IMR-90 (cell line): ENCODE measurements around the gene DPEP2NB. TPM values are rescaled to one million over a fixed set of nuclear protein-coding genes. Genes with fewer than 3 reads are reported as not detected.
"Not testable (repeated sequence)": the region's sequence is repeated elsewhere in the genome, so short reads cannot be mapped to it uniquely, and the experiment has no call there.

Experiments used
- ATAC-seq: fragments of 200-7000 bp; cut with Tn5 transposase; 2 replicates; pipeline ENCODE4 v1.9.1; 2020; ENCODE audit warnings: low read depth, mild to moderate bottlenecking, moderate library complexity
- BruUV-seq: library from RNA; stranded (reverse); fragments of 400-500 nt; replicated peaks from 2 replicates; lab custom pipeline; 2021; lab: Mats Ljungman, UMichigan
- CTCF ChIA-PET: fragments of 300-600 bp; formaldehyde crosslinking; extraction: SDS; loops from one replicate; lab custom pipeline; 2021; ENCODE audit warnings: antibody characterized with exemption; lab: Yijun Ruan, JAX
- POLR2A ChIA-PET: fragments of 300-600 bp; sonication (Branson Sonifier 250); formaldehyde crosslinking; loops from one replicate; lab custom pipeline; 2022; ENCODE audit warnings: antibody characterized with exemption; ENCODE audit not compliant: unreplicated experiment; lab: Charles Lee
- DNase-seq: peaks from one replicate; pipeline ENCODE4 v3.0.0; 2013
- H2AFZ ChIP-seq: replicated peaks from 2 replicates; pipeline ENCODE3; 2013; ENCODE audit warnings: low read length, mild to moderate bottlenecking; ENCODE audit not compliant: poor library complexity
- H2AK5ac ChIP-seq: 2 replicates; pipeline ENCODE4 v1.6.1; 2013; ENCODE audit warnings: low read depth, low read length, inconsistent platforms
- H2AK9ac ChIP-seq: replicated peaks from 2 replicates; pipeline ENCODE3; 2013; ENCODE audit warnings: mild to moderate bottlenecking, low read depth, low read length, moderate library complexity; ENCODE audit not compliant: poor library complexity
- H2BK120ac ChIP-seq: 2 replicates; pipeline ENCODE4 v1.6.1; 2013; ENCODE audit warnings: low read depth, low read length, inconsistent platforms
- H2BK15ac ChIP-seq: 3 replicates; pipeline ENCODE4 v1.6.1; 2013; ENCODE audit warnings: low read depth, low read length, inconsistent platforms
- H2BK20ac ChIP-seq: 2 replicates; pipeline ENCODE4 v1.6.1; 2013; ENCODE audit warnings: low read depth, mild to moderate bottlenecking, inconsistent platforms, low read length, moderate library complexity
- H2BK5ac ChIP-seq: 2 replicates; pipeline ENCODE4 v1.6.1; 2013; ENCODE audit warnings: mild to moderate bottlenecking, low read depth, low read length, inconsistent platforms; ENCODE audit not compliant: poor library complexity, severe bottlenecking
- H3K14ac ChIP-seq: replicated peaks from 2 replicates; pipeline ENCODE4 v1.6.1; 2013; ENCODE audit warnings: low read depth, low read length, inconsistent platforms
- H3K18ac ChIP-seq: 2 replicates; pipeline ENCODE4 v1.6.1; 2013; ENCODE audit warnings: low read depth, low read length, control low read depth
- H3K23ac ChIP-seq: 2 replicates; pipeline ENCODE4 v1.6.1; 2013; ENCODE audit warnings: low read depth, low read length, inconsistent platforms
- H3K27ac ChIP-seq: 2 replicates; pipeline ENCODE4 v1.5.1; 2013; ENCODE audit warnings: mild to moderate bottlenecking, control low read depth, low read length; ENCODE audit not compliant: insufficient read depth
- H3K27me3 ChIP-seq: 2 replicates; pipeline ENCODE4 v1.6.1; 2013; ENCODE audit warnings: low read length; ENCODE audit not compliant: control insufficient read depth, insufficient read depth
- H3K36me3 ChIP-seq: 2 replicates; pipeline ENCODE4 v1.6.1; 2013; ENCODE audit warnings: low read length, mixed read lengths; ENCODE audit not compliant: control insufficient read depth, insufficient read depth
- H3K4ac ChIP-seq: 2 replicates; pipeline ENCODE4 v1.6.1; 2013; ENCODE audit warnings: low read depth, low read length, inconsistent platforms
- H3K4me1 ChIP-seq: 2 replicates; pipeline ENCODE4 v1.6.1; 2013; ENCODE audit warnings: low read length, mixed read lengths; ENCODE audit not compliant: control insufficient read depth, insufficient read depth
- H3K4me2 ChIP-seq: 2 replicates; pipeline ENCODE4 v1.6.1; 2013; ENCODE audit warnings: low read depth, mild to moderate bottlenecking, control low read depth, low read length, moderate library complexity
- H3K4me3 ChIP-seq: 2 replicates; pipeline ENCODE4 v1.5.1; 2013; ENCODE audit warnings: low read depth, mild to moderate bottlenecking, control low read depth, low read length, moderate library complexity; ENCODE audit not compliant: insufficient read depth
- H3K56ac ChIP-seq: 2 replicates; pipeline ENCODE4 v1.6.1; 2013; ENCODE audit warnings: low read length, inconsistent platforms; ENCODE audit not compliant: insufficient read depth; ENCODE audit errors: extremely low read depth
- H3K79me1 ChIP-seq, 2 experiments: 2 replicates each; pipeline ENCODE4 v1.6.1; 2013; ENCODE audit warnings: low read length in 2 of 2, inconsistent platforms in 1 of 2, low read depth in 1 of 2
- H3K9ac ChIP-seq: 2 replicates; pipeline ENCODE4 v1.6.1; 2013; ENCODE audit warnings: low read depth, low read length, control low read depth
- H3K9me1 ChIP-seq: 2 replicates; pipeline ENCODE4 v1.6.1; 2013; ENCODE audit warnings: low read length, inconsistent platforms; ENCODE audit not compliant: insufficient read depth
- H3K9me3 ChIP-seq: 2 replicates; pipeline ENCODE4 v1.6.1; 2013; ENCODE audit warnings: low read length; ENCODE audit not compliant: control insufficient read depth, insufficient read depth
- H4K20me1 ChIP-seq: 2 replicates; pipeline ENCODE4 v1.6.1; 2013; ENCODE audit warnings: low read length, inconsistent platforms; ENCODE audit not compliant: insufficient read depth
- H4K5ac ChIP-seq: 2 replicates; pipeline ENCODE4 v1.6.1; 2013; ENCODE audit warnings: mild to moderate bottlenecking, low read depth, low read length, control low read depth
- H4K8ac ChIP-seq, 2 experiments: 2 replicates each; pipeline ENCODE4 v1.6.1; 2013; ENCODE audit warnings: low read depth in 2 of 2, low read length in 2 of 2, control low read depth in 1 of 2, inconsistent platforms in 1 of 2
- H4K91ac ChIP-seq: 2 replicates; pipeline ENCODE4 v1.6.1; 2013; ENCODE audit warnings: low read depth, low read length, inconsistent platforms; ENCODE audit not compliant: insufficient read depth
- WGBS, 2 experiments: methylation state at CpG; one replicate each; pipeline versions ENCODE4 v1.1.5 to v1.1.7; 2013; ENCODE audit warnings: missing lambda C conversion rate in 2 of 2; ENCODE audit not compliant: insufficient read length in 1 of 2; ENCODE audit errors: extremely low coverage in 2 of 2; 5-methylcytosine and 5-hydroxymethylcytosine counted together
- dilution Hi-C: fragments of 300-500 bp; cut with HindIII; formaldehyde crosslinking; loops from one replicate; pipeline ENCODE4 v1.14.3; 2018; ENCODE audit warnings: low sequenced_read_pairs; ENCODE audit not compliant: unreplicated experiment
- in situ Hi-C: fragments of 300-500 bp; cut with MboI; formaldehyde crosslinking; loops from 3 replicates; pipeline ENCODE4 v1.14.3; 2019; ENCODE audit warnings: low sequenced_read_pairs, inconsistent platforms, mixed read lengths
- intact Hi-C: fragments of 100-400 bp; cut with micrococcal nuclease; formaldehyde crosslinking; loops from 2 replicates; pipeline ENCODE4 v1.10.0; 2022
- polyA plus RNA-seq, 3 experiments: library from polyadenylated mRNA; depleted of rRNA; stranded (reverse); fragments of >200 nt; gene quantifications; 2 replicates each; pipeline ENCODE4 v1.2.3, GENCODE V29; 2012; ENCODE audit warnings: low replicate concordance in 1 of 3
- total RNA-seq: library from RNA; depleted of rRNA; stranded (reverse); fragments of >200 nt; gene quantifications from 2 replicates; pipeline ENCODE4 v1.2.3, GENCODE V29; 2012

Gene DPEP2NB
- total and polyA plus RNA-seq, 2 of the 4 experiments (the other 2 are of a cell fraction): not detected

GRCh38 chr16:67994040-67994408 lies 21.7 kb downstream of the DPEP2NB start:
- H4K20me1 ChIP-seq, H3K4ac ChIP-seq, H3K4me3 ChIP-seq, H3K9me3 ChIP-seq, ATAC-seq, H2BK5ac ChIP-seq, H2AK5ac ChIP-seq, H3K18ac ChIP-seq, H2AK9ac ChIP-seq, H4K91ac ChIP-seq, H3K27ac ChIP-seq, H3K4me1 ChIP-seq, H3K36me3 ChIP-seq, CTCF ChIA-PET, intact Hi-C loops, H2BK20ac ChIP-seq, H3K79me1 ChIP-seq, H3K9ac ChIP-seq, H3K27me3 ChIP-seq, H2BK15ac ChIP-seq, BruUV-seq, H3K4me2 ChIP-seq, H3K9me1 ChIP-seq, DNase-seq, dilution Hi-C loops, H4K5ac ChIP-seq, H3K56ac ChIP-seq, in situ Hi-C loops, H3K14ac ChIP-seq, H3K23ac ChIP-seq, H2BK120ac ChIP-seq: not testable (repeated sequence)
- Histone ChIP-seq H4K8ac (peak overlapping the region in 1 of 2 experiments; percentile 79; a peak in 2 of 4 replicates), H2AFZ (peak overlapping the region; percentile 94)
- POLR2A ChIA-PET: interaction anchor here (0.5 kb wide), 1 partner anchor 249 kb away, joined by 6 read pairs; no protein-coding TSS in a partner anchor
- no CpG with 5 or more reads among the region's 6 CpGs for WGBS, 2 experiments
